ENCODE measurements around the gene MYL9. TPM values are rescaled to one million over a fixed set of nuclear protein-coding genes. Genes with fewer than 3 reads are reported as not detected.

Gene MYL9
- total RNA-seq, 4 donors from 2014 or later = 1,087 to 2,842 (median 1,707) TPM

DNA sequence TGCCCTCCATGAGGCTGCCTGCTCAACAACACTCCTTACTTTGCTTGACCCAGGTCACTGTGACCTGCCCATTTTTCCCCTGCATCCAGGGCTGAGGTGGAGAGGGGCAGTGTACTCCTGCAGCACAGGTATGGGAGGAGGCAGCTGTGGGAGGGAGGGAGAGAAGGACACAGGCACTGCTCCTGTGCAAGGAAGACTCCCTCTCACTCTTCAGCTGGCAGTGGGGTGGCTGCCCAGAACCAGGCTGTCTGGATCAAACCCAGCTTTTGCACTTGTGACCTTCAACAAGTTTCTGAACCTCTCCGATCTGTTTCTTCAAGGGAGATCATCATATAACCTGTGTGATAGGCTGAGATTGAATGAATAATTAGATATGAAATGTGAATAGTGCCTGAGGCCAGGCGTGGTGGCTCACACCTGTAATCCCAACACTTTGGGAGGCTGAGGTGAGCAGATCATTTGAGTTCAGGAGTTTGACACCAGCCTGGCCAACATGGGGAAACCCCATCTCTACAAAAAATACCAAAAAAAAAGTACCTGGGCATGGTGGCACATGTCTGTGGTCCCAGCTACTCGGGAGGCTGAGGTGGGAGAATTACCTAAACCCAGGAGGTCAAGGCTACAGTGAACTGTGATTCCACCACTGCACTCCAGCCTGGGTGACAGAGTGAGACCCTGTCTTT, 46.2 kb downstream of the MYL9 start:
- no peaks in the 10 kb centered on the region for H3K9me3 ChIP-seq
- WGBS, 2 donors (ENCODE audit: low coverage in 1 of 2) = 84 to 100% methylated on average over 1 to 3 of the region's 3 CpGs
- H3K36me3 ChIP-seq = peaks cover 0 to 54% of the 10 kb centered on the region in 2 donors
- ATAC-seq = no peak
- no peak overlapping the region for H3K4me3 ChIP-seq
- no peak overlapping the region for H3K27ac ChIP-seq
- H3K4me1 ChIP-seq = peaks cover 0 to 6% (median 0%) of the 10 kb centered on the region in 3 donors
- no peaks in the 10 kb centered on the region for H3K27me3 ChIP-seq
- TF ChIP-seq EP300 (IDR thresholded peaks at IDR 0.05) (no peak), POLR2A (IDR thresholded peaks at IDR 0.05) (no peak), POLR2AphosphoS5 (IDR thresholded peaks at IDR 0.05) (no peak)
- TF ChIP-seq, protein P1, sequence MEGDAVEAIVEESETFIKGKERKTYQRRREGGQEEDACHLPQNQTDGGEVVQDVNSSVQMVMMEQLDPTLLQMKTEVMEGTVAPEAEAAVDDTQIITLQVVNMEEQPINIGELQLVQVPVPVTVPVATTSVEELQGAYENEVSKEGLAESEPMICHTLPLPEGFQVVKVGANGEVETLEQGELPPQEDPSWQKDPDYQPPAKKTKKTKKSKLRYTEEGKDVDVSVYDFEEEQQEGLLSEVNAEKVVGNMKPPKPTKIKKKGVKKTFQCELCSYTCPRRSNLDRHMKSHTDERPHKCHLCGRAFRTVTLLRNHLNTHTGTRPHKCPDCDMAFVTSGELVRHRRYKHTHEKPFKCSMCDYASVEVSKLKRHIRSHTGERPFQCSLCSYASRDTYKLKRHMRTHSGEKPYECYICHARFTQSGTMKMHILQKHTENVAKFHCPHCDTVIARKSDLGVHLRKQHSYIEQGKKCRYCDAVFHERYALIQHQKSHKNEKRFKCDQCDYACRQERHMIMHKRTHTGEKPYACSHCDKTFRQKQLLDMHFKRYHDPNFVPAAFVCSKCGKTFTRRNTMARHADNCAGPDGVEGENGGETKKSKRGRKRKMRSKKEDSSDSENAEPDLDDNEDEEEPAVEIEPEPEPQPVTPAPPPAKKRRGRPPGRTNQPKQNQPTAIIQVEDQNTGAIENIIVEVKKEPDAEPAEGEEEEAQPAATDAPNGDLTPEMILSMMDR (IDR thresholded peaks at IDR 0.05) = no peak

DNA sequence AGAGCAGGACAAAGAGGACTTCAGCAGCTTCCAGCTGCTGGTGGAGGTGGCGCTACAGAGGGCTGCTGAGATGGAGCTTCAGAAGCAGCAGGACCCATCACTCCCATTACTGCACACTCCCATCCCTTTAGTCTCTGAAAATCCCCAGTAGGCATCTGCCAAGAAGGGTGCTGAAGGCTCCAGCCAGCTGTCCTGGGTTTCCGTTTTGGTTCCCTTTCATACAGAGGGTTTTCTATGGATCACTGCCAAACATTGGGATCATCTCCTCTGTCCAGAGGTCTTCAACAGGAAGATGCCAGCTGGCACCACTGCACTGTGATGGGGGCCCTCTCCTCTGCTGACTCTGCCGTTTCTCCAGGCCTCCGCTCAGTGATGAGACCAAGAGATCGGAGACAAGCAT, 50.0 kb downstream of the MYL9 start:
- Histone ChIP-seq H3K27me3 (no peaks in the 10 kb centered on the region), H3K36me3 (peaks cover 0 to 55% of the 10 kb centered on the region in 2 donors), H3K4me1 (peaks cover 0 to 8% (median 0%) of the 10 kb centered on the region in 3 donors), H3K4me3 (no peak overlapping the region), H3K27ac (no peak overlapping the region), H3K9me3 (no peaks in the 10 kb centered on the region)
- no peak for TF ChIP-seq EP300 (IDR thresholded peaks at IDR 0.05)
- no peak for TF ChIP-seq POLR2AphosphoS5 (IDR thresholded peaks at IDR 0.05)
- TF ChIP-seq, protein P1 (IDR thresholded peaks at IDR 0.05) = no peak
- TF ChIP-seq POLR2A (IDR thresholded peaks at IDR 0.05) = no peak
- ATAC-seq = no peak
- no CpG with 5 or more reads among the region's 5 CpGs for WGBS, 2 donors (ENCODE audit: low coverage in 1 of 2)

DNA sequence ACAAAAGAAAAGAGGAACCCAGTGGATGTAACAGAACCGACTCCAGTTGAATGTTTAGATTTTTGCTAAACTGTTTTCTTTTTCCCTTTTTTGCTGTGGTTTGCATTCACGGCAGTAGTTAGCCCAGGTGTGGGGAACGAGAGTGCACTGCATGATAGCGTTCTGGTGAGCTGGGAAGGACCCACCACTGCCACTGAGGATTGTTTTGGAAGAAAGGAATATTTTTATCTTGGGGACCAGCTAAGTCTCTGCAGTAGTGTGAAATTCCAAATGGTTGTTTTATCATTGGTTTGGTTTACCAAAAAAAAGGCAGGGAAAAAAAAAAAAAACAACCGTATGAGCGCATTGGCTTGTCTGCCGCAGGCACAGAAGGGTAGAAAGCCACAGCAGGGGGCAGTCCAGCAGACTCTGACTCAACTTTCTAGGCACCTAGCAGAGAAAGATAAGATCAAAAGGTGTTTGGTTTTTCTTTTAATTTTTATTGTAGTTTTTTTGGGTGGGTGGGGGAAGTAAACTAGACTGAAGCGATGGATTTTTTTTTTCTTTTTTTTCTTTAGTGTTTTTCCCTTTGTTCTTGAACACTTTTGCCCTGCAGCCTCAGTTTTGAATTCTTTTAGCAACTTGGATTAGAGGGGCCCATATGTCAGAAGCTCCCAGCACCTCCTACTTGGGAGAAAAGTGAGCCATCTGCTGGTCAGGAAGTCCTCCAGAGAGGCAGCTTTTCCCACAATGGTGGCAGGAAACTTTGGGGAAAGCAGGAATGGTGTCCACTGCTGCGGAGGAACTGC, 50.7 kb downstream of the MYL9 start:
- no peak for ATAC-seq
- WGBS, 2 donors (ENCODE audit: low coverage in 1 of 2) = 72 to 75% methylated on average over 8 to 9 of the region's 9 CpGs
- H3K9me3 ChIP-seq = no peaks in the 10 kb centered on the region
- peaks cover 0 to 8% (median 0%) of the 10 kb centered on the region in 3 donors for H3K4me1 ChIP-seq
- TF ChIP-seq EP300 (IDR thresholded peaks at IDR 0.05) (no peak), POLR2AphosphoS5 (IDR thresholded peaks at IDR 0.05) (no peak), POLR2A (IDR thresholded peaks at IDR 0.05) (no peak)
- TF ChIP-seq, protein P1 (IDR thresholded peaks at IDR 0.05) = peak in 2 of 4 experiments; percentile 40 to 57
- H3K36me3 ChIP-seq = peaks cover 0 to 50% of the 10 kb centered on the region in 2 donors
- no peak overlapping the region for H3K27ac ChIP-seq
- no peaks in the 10 kb centered on the region for H3K27me3 ChIP-seq
- no peak overlapping the region for H3K4me3 ChIP-seq

DNA sequence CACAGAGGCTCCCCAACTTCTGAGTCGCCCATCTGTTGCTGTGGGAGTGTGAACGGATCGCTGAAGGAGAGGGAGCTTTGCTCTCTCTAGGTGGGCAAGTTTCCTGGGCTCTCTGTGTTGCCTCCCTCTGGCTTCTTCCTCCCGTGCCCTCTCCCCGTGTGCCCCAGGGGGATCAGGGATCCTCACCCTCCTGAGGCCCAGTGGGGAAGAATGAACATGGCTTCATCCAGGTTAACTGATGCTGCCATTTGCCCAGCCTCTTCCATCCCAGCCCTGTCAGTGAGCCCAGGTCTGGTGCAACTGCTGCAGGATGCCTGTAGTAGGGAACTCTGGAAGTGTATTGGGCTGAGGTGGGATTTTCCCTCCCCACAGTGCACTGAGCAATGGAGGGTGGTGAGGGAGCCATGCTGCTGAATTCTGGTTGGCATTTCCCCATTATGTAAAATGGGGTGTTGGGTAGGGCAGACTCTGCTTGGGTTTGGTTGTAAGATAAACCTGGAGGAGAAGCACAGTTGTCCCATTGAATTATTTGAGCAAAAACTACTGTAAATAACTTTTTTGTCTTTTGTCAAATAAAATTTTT, 52.1 kb downstream of the MYL9 start:
- Histone ChIP-seq H3K27ac (no peak overlapping the region), H3K4me3 (no peak overlapping the region), H3K27me3 (no peaks in the 10 kb centered on the region), H3K4me1 (peaks cover 0 to 8% (median 0%) of the 10 kb centered on the region in 3 donors), H3K9me3 (no peaks in the 10 kb centered on the region), H3K36me3 (peaks cover 0 to 42% of the 10 kb centered on the region in 2 donors)
- ATAC-seq = no peak
- whole genome bisulfite sequencing, 2 donors (ENCODE audit: low coverage in 1 of 2) = 100% methylated on average over 1 of the region's 5 CpGs; no CpG with 5 or more reads in 1 of the 2 donors
- TF ChIP-seq EP300 (IDR thresholded peaks at IDR 0.05) (no peak), POLR2A (IDR thresholded peaks at IDR 0.05) (no peak), POLR2AphosphoS5 (IDR thresholded peaks at IDR 0.05) (no peak)
- TF ChIP-seq, protein P1 (IDR thresholded peaks at IDR 0.05) = no peak
